GM21737 (cell line): Measurements from ENCODE around the gene CEMIP2.
"Not testable (repeated sequence)": the region's sequence is repeated elsewhere in the genome, so short reads cannot be mapped to it uniquely, and the experiment has no call there.

Experiments used
- ATAC-seq: cut with Tn5 transposase; IDR thresholded peaks from one replicate; pipeline ENCODE4 v1.9.1; 2021; ENCODE audit warnings: mild to moderate bottlenecking, moderate library complexity; ENCODE audit not compliant: unreplicated experiment

The CEMIP2 gene

GRCh38 chr9:71768388-71769174 lies at the start of gene CEMIP2:
Gene CEMIP2, minus strand, starts transcription at chr9:71768513. Its CDS starts 18,140 bp downstream, at chr9:71750373.
- ATAC-seq: peak; percentile 76

- ATAC-seq: no peak
These were observed 48.7 kb upstream of the CEMIP2 start for GRCh38 chr9:71816916-71817451.

GRCh38 chr9:71814815-71815214 lies 46.5 kb upstream of the CEMIP2 start:
- ATAC-seq: no peak

GRCh38 chr9:71814226-71814625 lies 45.9 kb upstream of the CEMIP2 start:
- ATAC-seq: no peak

- ATAC-seq: no peak
These were observed 44.1 kb upstream of the CEMIP2 start for GRCh38 chr9:71812385-71812784.

GRCh38 chr9:71808068-71808467 lies 39.8 kb upstream of the CEMIP2 start:
- no peak for ATAC-seq

- ATAC-seq: peak; percentile 93
These were observed 38.6 kb upstream of the CEMIP2 start for GRCh38 chr9:71806901-71807307.

GRCh38 chr9:71805096-71805495 lies 36.8 kb upstream of the CEMIP2 start:
- not testable (repeated sequence) for ATAC-seq

GRCh38 chr9:71801826-71802225 lies 33.5 kb upstream of the CEMIP2 start:
- ATAC-seq: no peak

GRCh38 chr9:71797266-71797665 lies 29.0 kb upstream of the CEMIP2 start:
- no peak for ATAC-seq

GRCh38 chr9:71796100-71796767 lies 27.9 kb upstream of the CEMIP2 start:
- ATAC-seq: no peak

GRCh38 chr9:71795097-71795813 lies 26.9 kb upstream of the CEMIP2 start:
- peak; percentile 84 for ATAC-seq

GRCh38 chr9:71793386-71794105 lies 25.2 kb upstream of the CEMIP2 start:
- ATAC-seq: peak; percentile 35

- ATAC-seq: no peak
These were observed 23.6 kb upstream of the CEMIP2 start for GRCh38 chr9:71791875-71792274.

GRCh38 chr9:71790296-71790695 lies 22.0 kb upstream of the CEMIP2 start:
- no peak for ATAC-seq

GRCh38 chr9:71783120-71783523 lies 14.8 kb upstream of the CEMIP2 start:
- ATAC-seq: peak; percentile 85

- peak; percentile 67 for ATAC-seq
These were observed 13.1 kb upstream of the CEMIP2 start for GRCh38 chr9:71781391-71781790.

GRCh38 chr9:71780953-71781352 lies 12.6 kb upstream of the CEMIP2 start:
- no peak for ATAC-seq

GRCh38 chr9:71778085-71778484 lies 9.8 kb upstream of the CEMIP2 start:
- no peak for ATAC-seq

- ATAC-seq: peak; percentile 71
These were observed 6.6 kb upstream of the CEMIP2 start for GRCh38 chr9:71774920-71775319.

- ATAC-seq: no peak
These were observed 4.4 kb upstream of the CEMIP2 start for GRCh38 chr9:71772726-71773125.
